Measurements from ENCODE around the gene CDHR4.
A peak's percentile ranks its signal among the peaks of the same experiment; 100 is the strongest.
"Not testable (repeated sequence)": the region's sequence is repeated elsewhere in the genome, so short reads cannot be mapped to it uniquely, and the experiment has no call there.

The CDHR4 gene

GRCh38 chr3:49799761-49800160, at the start of gene CDHR4:
TSS of gene CDHR4 (minus strand) at chr3:49799873. CDS start at chr3:49799812, 61 bp downstream.
- DNase-seq = no peak

GRCh38 chr3:49845694-49846093, 46.0 kb upstream of the CDHR4 start:
- no peak for DNase-seq

GRCh38 chr3:49844464-49845183, 45.0 kb upstream of the CDHR4 start:
- no peak for DNase-seq

GRCh38 chr3:49842843-49843517, 43.3 kb upstream of the CDHR4 start:
- no peak for DNase-seq

- no peak for DNase-seq
Measured at GRCh38 chr3:49841806-49842205, 42.1 kb upstream of the CDHR4 start.

- DNase-seq = no peak
Measured at GRCh38 chr3:49841126-49841696, 41.5 kb upstream of the CDHR4 start.

- no peak for DNase-seq
Measured at GRCh38 chr3:49840388-49840787, 40.7 kb upstream of the CDHR4 start.

GRCh38 chr3:49839193-49839809, 39.6 kb upstream of the CDHR4 start:
- peak; percentile 86 for DNase-seq

GRCh38 chr3:49831341-49831740, 31.7 kb upstream of the CDHR4 start:
- DNase-seq = no peak

GRCh38 chr3:49826016-49826415, 26.3 kb upstream of the CDHR4 start:
- no peak for DNase-seq

- DNase-seq = not testable (repeated sequence)
Measured at GRCh38 chr3:49823131-49823530, 23.5 kb upstream of the CDHR4 start.

GRCh38 chr3:49813497-49814174, 14.0 kb upstream of the CDHR4 start, which contains the start of gene UBA7:
TSS of gene UBA7 (minus strand) at chr3:49813953. CDS start at chr3:49813787, 166 bp downstream.
- peak; percentile 55 for DNase-seq

- DNase-seq = no peak
Measured at GRCh38 chr3:49812916-49813496, 13.3 kb upstream of the CDHR4 start.

GRCh38 chr3:49807431-49808114, 7.9 kb upstream of the CDHR4 start:
- no peak for DNase-seq

- DNase-seq = no peak
Measured at GRCh38 chr3:49806850-49807249, 7.2 kb upstream of the CDHR4 start.

- DNase-seq = no peak
Measured at GRCh38 chr3:49805897-49806701, 6.4 kb upstream of the CDHR4 start.

- DNase-seq = no peak
Measured at GRCh38 chr3:49805367-49805782, 5.7 kb upstream of the CDHR4 start.

- no peak for DNase-seq
Measured at GRCh38 chr3:49804141-49805041, 4.7 kb upstream of the CDHR4 start.

GRCh38 chr3:49803465-49804140, 3.9 kb upstream of the CDHR4 start:
- peak; percentile 41 for DNase-seq

All from CD4-positive, alpha-beta T cell treated with Interleukin-12 subunit alpha and Interleukin-12 subunit beta, for 1 hour (primary cell).